MCF 10A (cell line): ENCODE results near the gene NDOR1. TPM values are rescaled to one million over a fixed set of nuclear protein-coding genes. Genes with fewer than 3 reads are reported as not detected.

Source experiments
- Bru-seq: library from RNA; stranded (reverse); fragments of 400-500 nt; gene quantifications from one replicate; lab custom pipeline; 2021; lab: Mats Ljungman, UMichigan
- BruChase-seq, 2 experiments: library from RNA; stranded (reverse); fragments of 400-500 nt; gene quantifications; one replicate each; lab custom pipeline; 2021; lab: Mats Ljungman, UMichigan
- BruUV-seq: library from RNA; stranded (reverse); fragments of 400-500 nt; replicated peaks from 2 replicates; lab custom pipeline; 2021; lab: Mats Ljungman, UMichigan
- CTCF ChIA-PET: fragments of 300-600 bp; sonication (Branson Sonifier 250); formaldehyde crosslinking; extraction: SDS; loops from one replicate; lab custom pipeline; 2021; ENCODE audit warnings: antibody characterized with exemption, inconsistent platforms; lab: Yijun Ruan, JAX
- POLR2A ChIA-PET: fragments of 300-600, 350-650 bp; sonication (Branson Sonifier 250); formaldehyde crosslinking; extraction: SDS; loops from one replicate; lab custom pipeline; 2020; ENCODE audit warnings: antibody characterized with exemption, inconsistent platforms; lab: Yijun Ruan, JAX
- DNase-seq: peaks from one replicate; pipeline ENCODE4 v3.0.0-alpha.2; 2018; ENCODE audit not compliant: unreplicated experiment
- H3K27ac Mint-ChIP-seq: one replicate; pipeline ENCODE4 v1.8.0; 2022; ENCODE audit warnings: mild to moderate bottlenecking, low read depth, mixed read lengths; ENCODE audit not compliant: unreplicated experiment
- H3K27me3 Mint-ChIP-seq: one replicate; pipeline ENCODE4 v1.8.0; 2022; ENCODE audit warnings: mixed read lengths; ENCODE audit not compliant: insufficient read depth, unreplicated experiment
- H3K36me3 Mint-ChIP-seq: one replicate; pipeline ENCODE4 v1.8.0; 2022; ENCODE audit warnings: mild to moderate bottlenecking, moderate library complexity, mixed read lengths; ENCODE audit not compliant: insufficient read depth, unreplicated experiment
- H3K4me1 Mint-ChIP-seq: one replicate; pipeline ENCODE4 v1.8.0; 2022; ENCODE audit warnings: mixed read lengths; ENCODE audit not compliant: insufficient read depth, unreplicated experiment
- H3K4me3 Mint-ChIP-seq: one replicate; pipeline ENCODE4 v1.8.0; 2022; ENCODE audit warnings: mild to moderate bottlenecking, moderate library complexity, mixed read lengths; ENCODE audit not compliant: unreplicated experiment
- H3K9me3 Mint-ChIP-seq: one replicate; pipeline ENCODE4 v1.8.0; 2022; ENCODE audit warnings: mixed read lengths; ENCODE audit not compliant: unreplicated experiment
- intact Hi-C: fragments of 100-400 bp; cut with micrococcal nuclease; formaldehyde crosslinking; loops from 2 replicates; pipeline ENCODE4 v1.14.1; 2022
- long read RNA-seq: library from polyadenylated mRNA; stranded (forward); transcript quantifications from one replicate; pipeline ENCODE4 v2.0.0, GENCODE V29; 2022
- total RNA-seq: library from RNA; stranded (reverse); gene quantifications from 2 replicates; pipeline ENCODE4 v1.2.3, GENCODE V29; 2022
- TF ChIP-seq, protein P1 (sequence below): fragments of 200-600 bp; IDR thresholded peaks from one replicate; pipeline ENCODE4 v1.8.0; 2022; ENCODE audit warnings: antibody characterized with exemption, mild to moderate bottlenecking; ENCODE audit not compliant: unreplicated experiment

NDOR1 gene
- 16.6 and 18.0 TPM in 2 replicates for total RNA-seq
- Bru-seq, nascent RNA: percentile 62 among the genes with signal in this experiment
- BruChase-seq, experiment 1, labeled RNA remaining after a 6-hour chase: percentile 73 among the genes with signal in this experiment
- BruChase-seq, experiment 2, labeled RNA remaining after a 2-hour chase: percentile 72 among the genes with signal in this experiment
- long read RNA-seq, transcript NDOR1-201 (14 exons, 1,794 nt): major isoform, 10 of 47 reads
- long read RNA-seq, partial matches to known transcripts: 17 of 47 reads
- long read RNA-seq, other reads (novel, unspliced or antisense): 18 of 47 reads

DNA sequence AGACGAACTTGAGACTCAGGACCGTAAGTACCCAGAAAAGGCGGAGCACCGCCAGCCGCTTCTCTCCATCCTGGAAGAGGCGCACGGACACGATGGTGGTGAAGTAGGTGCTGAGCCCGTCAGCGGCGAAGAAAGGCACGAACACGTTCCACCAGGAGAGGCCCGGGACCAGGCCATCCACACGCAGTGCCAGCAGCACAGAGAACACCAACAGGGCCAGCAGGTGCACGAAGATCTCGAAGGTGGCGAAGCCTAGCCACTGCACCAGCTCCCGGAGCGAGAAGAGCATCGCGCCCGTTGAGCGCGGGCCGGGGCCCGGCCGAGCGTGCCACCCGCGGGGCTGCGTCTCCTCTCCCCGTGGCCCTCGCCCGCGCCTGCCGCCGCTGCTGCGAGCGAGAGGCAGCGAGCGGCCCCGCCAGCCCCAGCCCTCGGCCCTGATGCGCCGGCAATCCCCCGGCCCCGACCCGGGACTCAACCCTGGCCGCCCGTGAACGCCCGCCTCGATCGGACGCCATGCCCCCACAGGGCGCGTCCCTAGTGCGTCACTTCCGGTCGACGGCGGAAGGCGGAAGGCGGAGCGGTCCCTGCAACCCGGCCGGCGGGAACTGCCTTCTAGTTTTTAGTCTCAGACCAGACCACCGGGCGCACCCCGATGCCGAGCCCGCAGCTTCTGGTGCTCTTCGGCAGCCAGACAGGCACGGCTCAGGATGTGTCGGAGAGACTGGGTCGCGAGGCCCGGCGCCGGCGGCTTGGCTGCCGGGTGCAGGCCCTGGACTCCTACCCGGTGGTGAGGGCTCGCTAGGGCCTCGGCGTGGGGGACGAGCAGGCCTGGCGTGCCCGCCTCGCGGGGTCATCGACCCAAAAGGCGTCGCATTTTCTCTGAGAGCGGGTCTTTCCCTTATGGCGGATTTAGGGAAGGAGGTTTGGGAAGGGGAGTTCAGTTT, at the start of gene NDOR1, which contains the start of gene TMEM203:
NDOR1 (plus strand) TSS at position 575 of the 944 bp plus-strand sequence; CDS start at position 653, 78 bp downstream.
TMEM203 (minus strand) TSS at position 523 of the 944 bp plus-strand sequence; CDS start at position 289, 234 bp downstream.
- intact Hi-C loops: no loop called here
- TF ChIP-seq, protein P1, sequence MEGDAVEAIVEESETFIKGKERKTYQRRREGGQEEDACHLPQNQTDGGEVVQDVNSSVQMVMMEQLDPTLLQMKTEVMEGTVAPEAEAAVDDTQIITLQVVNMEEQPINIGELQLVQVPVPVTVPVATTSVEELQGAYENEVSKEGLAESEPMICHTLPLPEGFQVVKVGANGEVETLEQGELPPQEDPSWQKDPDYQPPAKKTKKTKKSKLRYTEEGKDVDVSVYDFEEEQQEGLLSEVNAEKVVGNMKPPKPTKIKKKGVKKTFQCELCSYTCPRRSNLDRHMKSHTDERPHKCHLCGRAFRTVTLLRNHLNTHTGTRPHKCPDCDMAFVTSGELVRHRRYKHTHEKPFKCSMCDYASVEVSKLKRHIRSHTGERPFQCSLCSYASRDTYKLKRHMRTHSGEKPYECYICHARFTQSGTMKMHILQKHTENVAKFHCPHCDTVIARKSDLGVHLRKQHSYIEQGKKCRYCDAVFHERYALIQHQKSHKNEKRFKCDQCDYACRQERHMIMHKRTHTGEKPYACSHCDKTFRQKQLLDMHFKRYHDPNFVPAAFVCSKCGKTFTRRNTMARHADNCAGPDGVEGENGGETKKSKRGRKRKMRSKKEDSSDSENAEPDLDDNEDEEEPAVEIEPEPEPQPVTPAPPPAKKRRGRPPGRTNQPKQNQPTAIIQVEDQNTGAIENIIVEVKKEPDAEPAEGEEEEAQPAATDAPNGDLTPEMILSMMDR: no peak
- Mint-ChIP-seq H3K4me3 (peak within 1 kb of the TSS; percentile 88), H3K4me1 (peaks cover 16% of the 10 kb centered on the region), H3K27me3 (no peaks in the 10 kb centered on the region), H3K36me3 (peaks cover 47% of the 10 kb centered on the region), H3K9me3 (no peaks in the 10 kb centered on the region), H3K27ac (peak within 1 kb of the TSS; percentile 82)
- peak; percentile 83 for DNase-seq
- no TSS peak for BruUV-seq
- ChIA-PET CTCF (interaction anchor here (1.0 to 1.4 kb wide), 4 partner anchors 9 to 55 kb away, joined by 3 to 4 read pairs (median 4); no protein-coding TSS in a partner anchor), POLR2A (interaction anchor here (0.7 to 5.3 kb wide), 13 partner anchors 10 to 119 kb away, joined by 3 to 73 read pairs (median 7); partner anchors contain the start of genes ANAPC2, CYSRT1, MAN1B1 and RNF208)

DNA sequence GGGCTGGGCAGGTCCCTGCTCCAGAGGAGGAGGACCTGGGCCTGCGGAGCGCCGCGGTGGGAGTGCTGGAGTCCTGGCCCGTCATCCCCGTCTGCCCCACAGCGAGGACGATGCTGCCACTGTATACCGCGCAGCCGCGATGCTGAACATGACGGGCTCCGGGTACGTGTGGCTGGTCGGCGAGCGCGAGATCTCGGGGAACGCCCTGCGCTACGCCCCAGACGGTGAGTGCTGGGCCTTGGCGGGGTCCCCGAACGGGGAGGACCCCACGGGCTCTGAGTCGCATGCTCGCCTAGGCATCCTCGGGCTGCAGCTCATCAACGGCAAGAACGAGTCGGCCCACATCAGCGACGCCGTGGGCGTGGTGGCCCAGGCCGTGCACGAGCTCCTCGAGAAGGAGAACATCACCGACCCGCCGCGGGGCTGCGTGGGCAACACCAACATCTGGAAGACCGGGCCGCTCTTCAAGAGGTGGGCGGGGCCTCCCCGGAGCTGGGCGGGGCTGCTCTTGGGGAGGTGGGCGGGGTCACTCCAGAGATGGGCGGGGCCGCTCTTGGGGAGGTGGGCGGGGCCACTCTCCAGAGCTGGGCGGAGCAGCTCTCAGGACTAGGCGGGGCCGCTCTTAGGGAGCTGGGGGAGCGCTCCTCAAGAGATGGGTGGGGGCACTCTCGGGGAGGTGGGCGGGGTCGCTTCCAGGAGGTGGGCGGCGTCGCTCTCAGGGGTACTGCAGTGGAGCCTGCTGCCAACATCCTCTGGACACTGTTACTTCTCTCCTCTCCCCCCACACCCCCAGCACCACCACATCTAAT, 48.7 kb upstream of the NDOR1 start:
- no peaks in the 10 kb centered on the region for H3K36me3 Mint-ChIP-seq
- H3K4me3 Mint-ChIP-seq: no peak overlapping the region
- intact Hi-C loops: no loop called here
- TF ChIP-seq, protein P1: no peak
- DNase-seq: no peak
- ChIA-PET POLR2A (interaction anchor here (1.1 kb wide), 1 partner anchor 27 kb away, joined by 3 read pairs; no protein-coding TSS in a partner anchor), CTCF (no interaction called here)
- no TSS peak for BruUV-seq
- no peak overlapping the region for H3K27ac Mint-ChIP-seq
- no peaks in the 10 kb centered on the region for H3K9me3 Mint-ChIP-seq
- H3K4me1 Mint-ChIP-seq: no peaks in the 10 kb centered on the region
- H3K27me3 Mint-ChIP-seq: peaks cover 24% of the 10 kb centered on the region

DNA sequence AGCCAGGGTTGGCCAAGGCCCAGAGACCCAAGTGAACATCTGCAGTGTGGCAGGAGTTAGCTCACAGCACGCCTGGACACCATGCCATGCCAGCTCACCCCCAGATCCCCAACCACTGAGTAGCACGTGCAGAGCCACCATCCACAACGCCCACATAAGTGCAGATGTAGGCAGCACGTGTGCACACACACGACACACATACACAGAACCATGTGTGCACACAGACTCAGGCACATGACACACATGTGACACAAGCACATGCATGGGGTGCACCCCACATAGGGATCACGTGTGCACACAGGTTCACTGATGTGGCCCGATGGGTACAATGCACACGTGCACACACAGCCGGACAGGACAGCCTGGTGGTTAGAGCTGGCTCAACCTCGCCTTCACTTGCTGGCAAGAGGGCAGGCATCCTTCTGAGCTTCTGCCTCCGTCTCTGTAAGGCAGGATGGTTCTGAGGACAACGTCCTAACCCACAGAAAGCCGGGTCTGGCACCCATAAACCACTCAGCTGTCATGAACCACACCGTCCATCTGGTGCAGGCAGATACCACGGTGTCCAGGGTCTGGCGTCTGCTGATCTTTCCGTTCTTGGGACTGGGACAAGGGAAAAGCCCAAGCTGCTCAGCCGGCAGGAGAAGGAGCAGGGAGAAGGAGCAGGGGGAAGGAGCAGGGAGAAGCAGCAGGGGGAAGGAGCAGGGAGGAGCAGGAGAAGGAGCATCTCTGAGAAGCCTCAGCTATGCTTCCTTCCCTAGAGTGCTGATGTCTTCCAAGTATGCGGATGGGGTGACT, 47.7 kb upstream of the NDOR1 start:
- Mint-ChIP-seq H3K4me1 (no peaks in the 10 kb centered on the region), H3K27me3 (peaks cover 24% of the 10 kb centered on the region), H3K27ac (no peak overlapping the region), H3K4me3 (no peak overlapping the region), H3K36me3 (no peaks in the 10 kb centered on the region), H3K9me3 (no peaks in the 10 kb centered on the region)
- BruUV-seq: no TSS peak
- CTCF ChIA-PET: no interaction called here
- TF ChIP-seq, protein P1: no peak
- no peak for DNase-seq
- POLR2A ChIA-PET: interaction anchor here (0.8 to 1.1 kb wide), 2 partner anchors 28 to 71 kb away, joined by 3 read pairs; partner anchors contain the start of gene MAN1B1
- intact Hi-C loops: no loop called here
